K562 (cell line): ENCODE measurements around the gene SLC1A7. TPM values are rescaled to one million over a fixed set of nuclear protein-coding genes. Genes with fewer than 3 reads are reported as not detected.
A peak's percentile ranks its signal among the peaks of the same experiment; 100 is the strongest.

Source experiments
- ATAC-seq: fragments of 200-7000 bp; cut with Tn5 transposase; 3 replicates; pipeline ENCODE4 v1.9.1; 2020; ENCODE audit warnings: moderate library complexity
- BruUV-seq: library from RNA; stranded (reverse); fragments of 400-500 nt; replicated peaks from 2 replicates; lab custom pipeline; 2021; lab: Mats Ljungman, UMichigan
- CTCF ChIA-PET: fragments of 300-600 bp; formaldehyde crosslinking; extraction: SDS; loops from one replicate; lab custom pipeline; 2021; ENCODE audit warnings: low intra/inter-chr PET ratio; lab: Yijun Ruan, JAX
- POLR2A ChIA-PET: fragments of 300-600, 350-650 bp; sonication (Branson Sonifier 250); formaldehyde crosslinking; extraction: SDS; loops from one replicate; lab custom pipeline; 2021; ENCODE audit warnings: antibody characterized with exemption, inconsistent platforms; lab: Yijun Ruan, JAX
- DNase-seq, 4 experiments: peaks; one replicate each; pipeline versions ENCODE4 v3.0.0 to v3.0.0-alpha.2; 2011 to 2018; ENCODE audit warnings: low spot score in 3 of 4, mixed read lengths in 3 of 4; ENCODE audit errors: extremely low read depth in 1 of 4
- FAIRE-seq: peaks from 2 replicates; lab custom pipeline; 2011; peaks lifted over from hg19 to GRCh38; lab: Jason Lieb, UNC
- H2AFZ ChIP-seq: 2 replicates; pipeline ENCODE4 v1.6.0; 2011; ENCODE audit warnings: low read depth, low read length, control low read depth, inconsistent platforms
- H3K27ac ChIP-seq: fragments of 200-600 bp; 3 replicates; pipeline ENCODE4 v1.8.0; 2011; ENCODE audit warnings: low read depth, mild to moderate bottlenecking, control low read depth, inconsistent platforms, low read length, moderate library complexity, mixed read lengths; ENCODE audit errors: extremely low read depth
- H3K27me3 ChIP-seq, 2 experiments: fragments of 300-600 bp in 1 of 2; 2 replicates in 1 of 2; 3 replicates in 1 of 2; pipeline versions ENCODE4 v1.6.0 to v1.8.0; 2011; ENCODE audit warnings: inconsistent platforms in 2 of 2, low read length in 2 of 2, mild to moderate bottlenecking in 1 of 2, mixed read lengths in 1 of 2, moderate library complexity in 1 of 2; ENCODE audit not compliant: control insufficient read depth in 2 of 2, insufficient read depth in 2 of 2
- H3K36me3 ChIP-seq: fragments of 300-600 bp; 3 replicates; pipeline ENCODE4 v1.8.0; 2011; ENCODE audit warnings: mild to moderate bottlenecking, low read length, inconsistent platforms; ENCODE audit not compliant: control insufficient read depth, insufficient read depth
- H3K4me1 ChIP-seq, 2 experiments: fragments of 200-600 bp in 1 of 2; replicated peaks in 1 of 2; 2 replicates in 1 of 2; 3 replicates in 1 of 2; pipeline versions ENCODE4 v1.5.1 to v1.8.0; 2011; ENCODE audit warnings: inconsistent platforms in 2 of 2, low read length in 2 of 2, mild to moderate bottlenecking in 1 of 2, mixed read lengths in 1 of 2, moderate library complexity in 1 of 2; ENCODE audit not compliant: control insufficient read depth in 2 of 2, insufficient read depth in 2 of 2
- H3K4me2 ChIP-seq: 2 replicates; pipeline ENCODE4 v1.6.1; 2011; ENCODE audit warnings: low read length, control low read depth, inconsistent platforms, mixed read lengths; ENCODE audit not compliant: insufficient read depth
- H3K4me3 ChIP-seq: fragments of 200-600 bp; sonication (generic), shearing (Covaris generic); 2 replicates; pipeline ENCODE4 v1.5.1; 2016; ENCODE audit warnings: control low read depth, inconsistent platforms
- H3K79me2 ChIP-seq: fragments of 200-600 bp; 3 replicates; pipeline ENCODE4 v1.8.0; 2011; ENCODE audit warnings: low read length, inconsistent platforms; ENCODE audit not compliant: control insufficient read depth, insufficient read depth
- H3K9ac ChIP-seq, 2 experiments: 2 replicates each; pipeline versions ENCODE4 v1.6.0 to v1.6.1; 2011; ENCODE audit warnings: low read depth in 2 of 2, low read length in 2 of 2, control low read depth in 1 of 2, inconsistent platforms in 1 of 2, mild to moderate bottlenecking in 1 of 2, mixed read lengths in 1 of 2; ENCODE audit not compliant: insufficient read depth in 1 of 2
- H3K9me1 ChIP-seq: one replicate; pipeline ENCODE4 v1.6.0; 2011; ENCODE audit warnings: inconsistent platforms, mild to moderate bottlenecking, low read length, moderate library complexity; ENCODE audit not compliant: control insufficient read depth, insufficient read depth
- H3K9me3 ChIP-seq: replicated peaks from 2 replicates; pipeline ENCODE4 v1.5.1; 2011; ENCODE audit warnings: low read depth, low read length, inconsistent platforms; ENCODE audit not compliant: control insufficient read depth, insufficient read depth
- H4K20me1 ChIP-seq: replicated peaks from 2 replicates; pipeline ENCODE4 v1.6.1; 2011; ENCODE audit warnings: low read length, inconsistent platforms, mixed read lengths; ENCODE audit not compliant: control insufficient read depth, insufficient read depth
- MTA2 ChIP-seq: fragments of 450-650 bp; IDR thresholded peaks from 2 replicates; pipeline ENCODE4 v1.6.1; 2016; ENCODE audit warnings: low read depth
- SMC3 ChIP-seq: conservative IDR thresholded peaks from 2 replicates; pipeline ENCODE4 v1.6.1; 2011; ENCODE audit warnings: low read depth, low read length, improper control_type of control experiment; ENCODE audit not compliant: insufficient read depth
- TBP ChIP-seq: optimal IDR thresholded peaks from 2 replicates; pipeline ENCODE3; 2011; ENCODE audit warnings: low read depth, low read length, improper control_type of control experiment
- ZNF263 ChIP-seq: sonication (generic); formaldehyde crosslinking; IDR thresholded peaks from 2 replicates; pipeline ENCODE4 v1.8.0; 2022; ENCODE audit warnings: mild to moderate bottlenecking, missing genetic modification reagents, borderline replicate concordance
- ZNF79 ChIP-seq: fragments of 250-450 bp; sonication (Bioruptor Pico); IDR thresholded peaks from 2 replicates; pipeline ENCODE4 v1.4.0; 2020; ENCODE audit warnings: low read depth, mild to moderate bottlenecking, moderate library complexity
- WGBS: fragments of 100-300 bp; shearing (Covaris generic); methylation state at CpG from one replicate; pipeline ENCODE4 v1.1.6; 2016; ENCODE audit warnings: low coverage, mixed read lengths; ENCODE audit not compliant: insufficient coverage; ENCODE audit errors: missing lambda C conversion rate; 5-methylcytosine and 5-hydroxymethylcytosine counted together
- in situ Hi-C: fragments of 300-500 bp; cut with MboI; formaldehyde crosslinking; loops from 4 replicates; pipeline ENCODE4 v1.15.0; 2018; ENCODE audit warnings: inconsistent platforms, mixed read lengths
- intact Hi-C: fragments of 100-400 bp; cut with micrococcal nuclease; formaldehyde crosslinking; loops from 2 replicates; pipeline ENCODE4 v1.14.2; 2022
- polyA plus RNA-seq, 8 experiments: library from polyadenylated mRNA; depleted of rRNA in 4 of 8; stranded (reverse) in 5 of 8; unstranded in 3 of 8; fragments of >200 nt; fragmentation: Nextera tagmentation in 2 of 8; fragmentation: Illumina TruSeq in 1 of 8; extraction: Ambion mirVana in 2 of 8; extraction: Trizol in 1 of 8; gene quantifications; 2 replicates each; pipeline versions ENCODE4 v1.2.1 to v1.2.3, GENCODE V29; 2011 to 2014; ENCODE audit warnings: inconsistent platforms in 1 of 8, missing spikeins in 1 of 8
- total RNA-seq, 7 experiments: library from RNA; depleted of rRNA in 6 of 7; stranded (reverse); fragments of >200 nt in 6 of 7; fragmentation: Illumina TruSeq in 2 of 7; extraction: Trizol in 2 of 7; gene quantifications; 2 replicates each; pipeline versions ENCODE4 v1.2.1 to v1.2.3, GENCODE V29; 2011 to 2021; ENCODE audit warnings: low replicate concordance in 1 of 7
- TF ChIP-seq, protein P1 (sequence below): fragments of 250-450 bp; sonication (Bioruptor Pico); IDR thresholded peaks from 2 replicates; pipeline ENCODE4 v1.5.0; 2021; ENCODE audit warnings: mild to moderate bottlenecking, borderline replicate concordance
- TF ChIP-seq, protein P2 (sequence below): sonication (generic); IDR thresholded peaks from 2 replicates; pipeline ENCODE4 v1.6.1; 2016

SLC1A7 gene
- total and polyA plus RNA-seq, 9 of the 15 experiments (the other 6 are each of a cell fraction or from before 2014, with no cell fraction given), result 0.07 TPM; not detected in 8

DNA sequence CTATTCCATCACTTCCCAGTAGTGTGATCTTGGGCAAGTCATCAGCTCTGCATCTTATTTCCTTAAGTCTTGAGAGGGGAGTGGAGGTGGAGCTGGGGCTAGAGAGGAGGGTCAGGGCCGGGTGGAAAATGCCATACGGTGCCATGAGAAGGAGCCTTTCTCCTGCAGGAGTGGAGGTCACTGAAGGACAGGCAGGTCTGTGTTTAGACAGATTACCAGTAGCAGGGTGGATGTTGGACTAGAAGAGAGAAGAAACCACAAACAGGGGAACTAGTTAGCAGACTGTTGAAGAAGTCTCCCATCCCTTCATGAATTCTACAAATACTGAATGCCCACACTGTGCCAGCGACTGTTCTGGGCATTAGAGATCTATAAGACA is 40.3 kb upstream of the SLC1A7 start:
- peak overlapping the region; percentile 59; the same call in 1 of the 3 replicates for H3K27ac ChIP-seq
- DNase-seq, result no peak
- in situ Hi-C loops, result loop anchor here (10.0 to 25.0 kb wide), 2 partner anchors 270 to 478 kb away; partner anchors contain the start of gene ECHDC2

More for the DNA sequence above, 40.3 kb upstream of the SLC1A7 start:
- Histone ChIP-seq H3K27me3 (peaks cover 14 to 33% of the 10 kb centered on the region in 2 experiments; a peak in 4 of 5 replicates), H3K36me3 (no peaks in the 10 kb centered on the region), H3K4me3 (no peak overlapping the region), H3K9ac (peak overlapping the region; percentile 32 to 42; a peak in 3 of 4 replicates), H3K79me2 (no peaks in the 10 kb centered on the region), H3K9me3 (no peaks in the 10 kb centered on the region), H2AFZ (peak overlapping the region; percentile 93), H4K20me1 (no peaks in the 10 kb centered on the region), H3K4me2 (peak overlapping the region; percentile 61), H3K4me1 (peaks cover 16 to 34% of the 10 kb centered on the region in 2 experiments), H3K9me1 (no peaks in the 10 kb centered on the region)
- ATAC-seq (peak; percentile 2; the same call in 1 of the 3 replicates), FAIRE-seq (no peak)
- ChIA-PET CTCF (interaction anchor here (1.7 kb wide), 1 partner anchor 277 kb away, joined by 8 read pairs; no protein-coding TSS in a partner anchor), POLR2A (interaction anchor here (1.1 to 4.3 kb wide), 3 partner anchors 9 to 18 kb away, joined by 5 to 19 read pairs (median 5); no protein-coding TSS in a partner anchor)
- intact Hi-C loops, result loop anchor here (2.0 kb wide), 2 partner anchors 56 to 270 kb away; no protein-coding TSS in a partner anchor
- no TSS peak for BruUV-seq
- TF ChIP-seq, protein P1, sequence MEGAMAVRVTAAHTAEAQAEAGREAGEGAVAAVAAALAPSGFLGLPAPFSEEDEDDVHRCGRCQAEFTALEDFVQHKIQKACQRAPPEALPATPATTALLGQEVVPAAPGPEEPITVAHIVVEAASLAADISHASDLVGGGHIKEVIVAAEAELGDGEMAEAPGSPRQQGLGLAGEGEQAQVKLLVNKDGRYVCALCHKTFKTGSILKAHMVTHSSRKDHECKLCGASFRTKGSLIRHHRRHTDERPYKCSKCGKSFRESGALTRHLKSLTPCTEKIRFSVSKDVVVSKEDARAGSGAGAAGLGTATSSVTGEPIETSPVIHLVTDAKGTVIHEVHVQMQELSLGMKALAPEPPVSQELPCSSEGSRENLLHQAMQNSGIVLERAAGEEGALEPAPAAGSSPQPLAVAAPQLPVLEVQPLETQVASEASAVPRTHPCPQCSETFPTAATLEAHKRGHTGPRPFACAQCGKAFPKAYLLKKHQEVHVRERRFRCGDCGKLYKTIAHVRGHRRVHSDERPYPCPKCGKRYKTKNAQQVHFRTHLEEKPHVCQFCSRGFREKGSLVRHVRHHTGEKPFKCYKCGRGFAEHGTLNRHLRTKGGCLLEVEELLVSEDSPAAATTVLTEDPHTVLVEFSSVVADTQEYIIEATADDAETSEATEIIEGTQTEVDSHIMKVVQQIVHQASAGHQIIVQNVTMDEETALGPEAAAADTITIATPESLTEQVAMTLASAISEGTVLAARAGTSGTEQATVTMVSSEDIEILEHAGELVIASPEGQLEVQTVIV (CRISPR knock-in tag), result no peak
- no peak for TF ChIP-seq SMC3
- peak; percentile 7 for TF ChIP-seq TBP
- peak; percentile 38; the same call in 1 of the 2 replicates for TF ChIP-seq ZNF263 (CRISPR knock-in tag)
- TF ChIP-seq MTA2, result no peak
- TF ChIP-seq, protein P2, sequence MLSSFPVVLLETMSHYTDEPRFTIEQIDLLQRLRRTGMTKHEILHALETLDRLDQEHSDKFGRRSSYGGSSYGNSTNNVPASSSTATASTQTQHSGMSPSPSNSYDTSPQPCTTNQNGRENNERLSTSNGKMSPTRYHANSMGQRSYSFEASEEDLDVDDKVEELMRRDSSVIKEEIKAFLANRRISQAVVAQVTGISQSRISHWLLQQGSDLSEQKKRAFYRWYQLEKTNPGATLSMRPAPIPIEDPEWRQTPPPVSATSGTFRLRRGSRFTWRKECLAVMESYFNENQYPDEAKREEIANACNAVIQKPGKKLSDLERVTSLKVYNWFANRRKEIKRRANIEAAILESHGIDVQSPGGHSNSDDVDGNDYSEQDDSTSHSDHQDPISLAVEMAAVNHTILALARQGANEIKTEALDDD, result peak; percentile 93
- no peak for TF ChIP-seq ZNF79 (CRISPR knock-in tag)
- WGBS, result 13% methylated on average over 3 of the region's 3 CpGs
